ENCODE results near the gene IPO11.

The IPO11 gene

GRCh38 chr5:62569470-62569869 is 156.9 kb downstream of the IPO11 start:
- Histone ChIP-seq H3K9me3 (peaks cover 4% of the 10 kb centered on the region; the same call in 1 of the 2 replicates), H3K4me1 (peaks cover 11% of the 10 kb centered on the region; the same call in 1 of the 2 replicates), H3K4me3 (ENCODE audit: low read depth, low read length) (no peak overlapping the region), H3K27me3 (no peaks in the 10 kb centered on the region), H3K36me3 (peaks cover 5% of the 10 kb centered on the region)
- TF ChIP-seq CTCF (IDR thresholded peaks at IDR 0.05; ENCODE audit: low read depth, low read length) = no peak
- DNase-seq = no peak

GRCh38 chr5:62572918-62573514 is 160.5 kb downstream of the IPO11 start:
- no peak overlapping the region for H3K4me3 ChIP-seq (ENCODE audit: low read depth, low read length)

GRCh38 chr5:62574599-62574998 is 162.0 kb downstream of the IPO11 start:
- Histone ChIP-seq H3K36me3 (no peaks in the 10 kb centered on the region), H3K4me3 (ENCODE audit: low read depth, low read length) (no peak overlapping the region), H3K9me3 (no peaks in the 10 kb centered on the region), H3K27me3 (no peaks in the 10 kb centered on the region), H3K4me1 (peaks cover 11% of the 10 kb centered on the region; the same call in 1 of the 2 replicates)
- TF ChIP-seq CTCF (IDR thresholded peaks at IDR 0.05; ENCODE audit: low read depth, low read length) = no peak
- DNase-seq = no peak

More at GRCh38 chr5:62572918-62573514, 160.5 kb downstream of the IPO11 start:
- TF ChIP-seq CTCF (IDR thresholded peaks at IDR 0.05; ENCODE audit: low read depth, low read length) = no peak
- peaks cover 11% of the 10 kb centered on the region; the same call in 1 of the 2 replicates for H3K4me1 ChIP-seq
- H3K9me3 ChIP-seq = no peaks in the 10 kb centered on the region; the same call in 1 of the 2 replicates
- H3K36me3 ChIP-seq = no peaks in the 10 kb centered on the region; the same call in none of the 2 replicates
- no peak for DNase-seq
- H3K27me3 ChIP-seq = no peaks in the 10 kb centered on the region

GRCh38 chr5:62575066-62575465 is 162.5 kb downstream of the IPO11 start:
- Histone ChIP-seq H3K4me1 (peaks cover 7% of the 10 kb centered on the region; the same call in 1 of the 2 replicates), H3K36me3 (no peaks in the 10 kb centered on the region), H3K4me3 (ENCODE audit: low read depth, low read length) (no peak overlapping the region), H3K27me3 (no peaks in the 10 kb centered on the region), H3K9me3 (no peaks in the 10 kb centered on the region)
- DNase-seq = no peak
- TF ChIP-seq CTCF (IDR thresholded peaks at IDR 0.05; ENCODE audit: low read depth, low read length) = no peak

GRCh38 chr5:62575489-62575888 is 162.9 kb downstream of the IPO11 start:
- Histone ChIP-seq H3K4me3 (ENCODE audit: low read depth, low read length) (no peak overlapping the region), H3K36me3 (no peaks in the 10 kb centered on the region), H3K9me3 (no peaks in the 10 kb centered on the region), H3K27me3 (no peaks in the 10 kb centered on the region), H3K4me1 (peaks cover 3% of the 10 kb centered on the region; the same call in 1 of the 2 replicates)
- no peak for DNase-seq
- TF ChIP-seq CTCF (IDR thresholded peaks at IDR 0.05; ENCODE audit: low read depth, low read length) = no peak

GRCh38 chr5:62576570-62577170 is 164.1 kb downstream of the IPO11 start:
- TF ChIP-seq CTCF (IDR thresholded peaks at IDR 0.05; ENCODE audit: low read depth, low read length) = no peak

More at GRCh38 chr5:62576570-62577170, 164.1 kb downstream of the IPO11 start:
- Histone ChIP-seq H3K4me1 (no peaks in the 10 kb centered on the region), H3K27me3 (no peaks in the 10 kb centered on the region), H3K4me3 (ENCODE audit: low read depth, low read length) (no peak overlapping the region), H3K36me3 (no peaks in the 10 kb centered on the region), H3K9me3 (no peaks in the 10 kb centered on the region)
- DNase-seq = no peak

All from BE2C (cell line).